ENCODE data around the gene PLEKHG4B.
"Not testable (repeated sequence)": the region's sequence is repeated elsewhere in the genome, so short reads cannot be mapped to it uniquely, and the experiment has no call there.

Gene PLEKHG4B

GRCh38 chr5:158807-159447 is 67.0 kb downstream of the PLEKHG4B start:
- DNase-seq (ENCODE audit: low read depth) = no peak

GRCh38 chr5:159448-160172 is 67.6 kb downstream of the PLEKHG4B start:
- DNase-seq (ENCODE audit: low read depth) = no peak

- DNase-seq (ENCODE audit: low read depth) = no peak
Measured at GRCh38 chr5:160173-160510, 68.2 kb downstream of the PLEKHG4B start.

GRCh38 chr5:160921-161802 is 69.2 kb downstream of the PLEKHG4B start:
- DNase-seq (ENCODE audit: low read depth) = no peak

GRCh38 chr5:161803-162110 is 69.8 kb downstream of the PLEKHG4B start:
- DNase-seq (ENCODE audit: low read depth) = no peak

GRCh38 chr5:162190-162564 is 70.2 kb downstream of the PLEKHG4B start:
- DNase-seq (ENCODE audit: low read depth) = no peak

- no peak for DNase-seq (ENCODE audit: low read depth)
Measured at GRCh38 chr5:162565-163337, 70.8 kb downstream of the PLEKHG4B start.

- DNase-seq (ENCODE audit: low read depth) = no peak
Measured at GRCh38 chr5:163338-163620, 71.3 kb downstream of the PLEKHG4B start.

GRCh38 chr5:163841-164240 is 71.9 kb downstream of the PLEKHG4B start:
- no peak for DNase-seq (ENCODE audit: low read depth)

GRCh38 chr5:164244-164643 is 72.3 kb downstream of the PLEKHG4B start:
- DNase-seq (ENCODE audit: low read depth) = no peak

- DNase-seq (ENCODE audit: low read depth) = not testable (repeated sequence)
Measured at GRCh38 chr5:164783-165182, 72.8 kb downstream of the PLEKHG4B start.

GRCh38 chr5:166441-167372 is 74.7 kb downstream of the PLEKHG4B start:
- DNase-seq (ENCODE audit: low read depth) = no peak

- no peak for DNase-seq (ENCODE audit: low read depth)
Measured at GRCh38 chr5:167511-167910, 75.5 kb downstream of the PLEKHG4B start.

- peak; percentile 99 for DNase-seq (ENCODE audit: low read depth)
Measured at GRCh38 chr5:167982-168660, 76.2 kb downstream of the PLEKHG4B start.

GRCh38 chr5:169071-169727 is 77.2 kb downstream of the PLEKHG4B start:
- DNase-seq (ENCODE audit: low read depth) = no peak

- no peak for DNase-seq (ENCODE audit: low read depth)
Measured at GRCh38 chr5:169728-170094, 77.7 kb downstream of the PLEKHG4B start.

- DNase-seq (ENCODE audit: low read depth) = no peak
Measured at GRCh38 chr5:170971-171800, 79.2 kb downstream of the PLEKHG4B start.

GRCh38 chr5:171801-172331 is 79.9 kb downstream of the PLEKHG4B start:
- DNase-seq (ENCODE audit: low read depth) = no peak

GRCh38 chr5:172421-172820 is 80.5 kb downstream of the PLEKHG4B start:
- DNase-seq (ENCODE audit: low read depth) = no peak
